SK-MEL-5 (cell line): ENCODE measurements around the gene PLXDC1. TPM values are rescaled to one million over a fixed set of nuclear protein-coding genes. Genes with fewer than 3 reads are reported as not detected.

Source experiments
- DNase-seq: peaks from one replicate; pipeline ENCODE4 v3.0.0-alpha.2; 2016; ENCODE audit warnings: low read depth, low spot score
- in situ Hi-C: cut with HindIII; loops from 2 replicates; pipeline ENCODE4 v1.10.0; 2016; ENCODE audit warnings: low sequenced_read_pairs, high pct_unique_total_duplicates, low pct_unique_long_range_greater_than_20kb
- total RNA-seq: library from RNA; depleted of rRNA; stranded (reverse); fragments of >200 nt; shearing (Covaris generic); gene quantifications from 2 replicates; pipeline ENCODE4 v1.2.3, GENCODE V29; 2014

Gene PLXDC1
- total RNA-seq, 1 experiment from 2014 or later = 0.48 TPM

- DNase-seq = no peak
- in situ Hi-C loops = no loop called here
Measured at GRCh38 chr17:39095309-39095686, 56.1 kb downstream of the PLXDC1 start.

- in situ Hi-C loops = no loop called here
- DNase-seq = no peak
Measured at GRCh38 chr17:39094607-39095308, 56.7 kb downstream of the PLXDC1 start.

GRCh38 chr17:39092692-39093230 lies 58.7 kb downstream of the PLXDC1 start:
- DNase-seq = no peak
- in situ Hi-C loops = no loop called here

- in situ Hi-C loops = no loop called here
- DNase-seq = no peak
Measured at GRCh38 chr17:39090908-39091665, 60.4 kb downstream of the PLXDC1 start.

GRCh38 chr17:39090400-39090799 lies 61.0 kb downstream of the PLXDC1 start:
- in situ Hi-C loops = no loop called here
- no peak for DNase-seq

GRCh38 chr17:39084558-39084957 lies 66.9 kb downstream of the PLXDC1 start:
- no peak for DNase-seq
- in situ Hi-C loops = no loop called here

GRCh38 chr17:39083270-39083669 lies 68.2 kb downstream of the PLXDC1 start:
- in situ Hi-C loops = no loop called here
- DNase-seq = no peak

- in situ Hi-C loops = no loop called here
- no peak for DNase-seq
Measured at GRCh38 chr17:39082482-39082881, 69.0 kb downstream of the PLXDC1 start.

GRCh38 chr17:39081851-39082250 lies 69.6 kb downstream of the PLXDC1 start:
- no peak for DNase-seq
- in situ Hi-C loops = no loop called here

GRCh38 chr17:39080421-39081078 lies 70.9 kb downstream of the PLXDC1 start:
- DNase-seq = peak; percentile 13
- in situ Hi-C loops = no loop called here

GRCh38 chr17:39079836-39080235 lies 71.6 kb downstream of the PLXDC1 start:
- in situ Hi-C loops = no loop called here
- DNase-seq = no peak

- in situ Hi-C loops = no loop called here
- no peak for DNase-seq
Measured at GRCh38 chr17:39077866-39078265, 73.6 kb downstream of the PLXDC1 start.

- no peak for DNase-seq
- in situ Hi-C loops = no loop called here
Measured at GRCh38 chr17:39077252-39077651, 74.2 kb downstream of the PLXDC1 start.

- in situ Hi-C loops = no loop called here
- DNase-seq = no peak
Measured at GRCh38 chr17:39074676-39075075, 76.8 kb downstream of the PLXDC1 start.

- DNase-seq = no peak
- in situ Hi-C loops = no loop called here
Measured at GRCh38 chr17:39073916-39074315, 77.5 kb downstream of the PLXDC1 start.

GRCh38 chr17:39073353-39073752 lies 78.1 kb downstream of the PLXDC1 start:
- in situ Hi-C loops = no loop called here
- no peak for DNase-seq

- in situ Hi-C loops = no loop called here
- DNase-seq = no peak
Measured at GRCh38 chr17:39071573-39071972, 79.9 kb downstream of the PLXDC1 start.

- DNase-seq = peak; percentile 63
- in situ Hi-C loops = no loop called here
Measured at GRCh38 chr17:39069114-39069756, 82.2 kb downstream of the PLXDC1 start.
